Activated T-helper 2 cell treated with anti-CD3 and anti-CD28 coated beads, Interferon-gamma antibody, Interleukin-2, Interleukin-4, amounts not matched to agents 10 μg/mL and 5 μg/mL and 100 μg/mL, durations not matched to agents 14 hours and 24 hours and 36 hours (primary cell): ENCODE measurements around the gene LHFPL3. TPM values are rescaled to one million over a fixed set of nuclear protein-coding genes. Genes with fewer than 3 reads are reported as not detected.

Source experiments
- DNase-seq: peaks from one replicate; pipeline ENCODE4 v3.0.0; 2021; ENCODE audit warnings: low spot score
- H3K27ac Mint-ChIP-seq: one replicate; pipeline ENCODE4 v1.8.0; 2021; ENCODE audit warnings: mixed read lengths
- H3K27me3 Mint-ChIP-seq: one replicate; pipeline ENCODE4 v1.8.0; 2021; ENCODE audit warnings: low read depth, mixed read lengths
- H3K36me3 Mint-ChIP-seq: one replicate; pipeline ENCODE4 v1.8.0; 2021; ENCODE audit warnings: low read depth, mixed read lengths
- H3K4me1 Mint-ChIP-seq: one replicate; pipeline ENCODE4 v1.8.0; 2021; ENCODE audit warnings: low read depth, mixed read lengths
- H3K4me3 Mint-ChIP-seq: one replicate; pipeline ENCODE4 v1.8.0; 2021; ENCODE audit warnings: low read depth, mild to moderate bottlenecking, moderate library complexity, mixed read lengths
- H3K9me3 Mint-ChIP-seq: one replicate; pipeline ENCODE4 v1.8.0; 2021; ENCODE audit warnings: mixed read lengths
- intact Hi-C: fragments of 100-400 bp; cut with micrococcal nuclease; formaldehyde crosslinking; loops from one replicate; pipeline ENCODE4 v1.15.1; 2023
- total RNA-seq: library from RNA; stranded (reverse); gene quantifications from 2 replicates; pipeline ENCODE4 v1.2.3, GENCODE V29; 2022

Gene LHFPL3
- total RNA-seq, 1 donor from 2014 or later: not detected

DNA sequence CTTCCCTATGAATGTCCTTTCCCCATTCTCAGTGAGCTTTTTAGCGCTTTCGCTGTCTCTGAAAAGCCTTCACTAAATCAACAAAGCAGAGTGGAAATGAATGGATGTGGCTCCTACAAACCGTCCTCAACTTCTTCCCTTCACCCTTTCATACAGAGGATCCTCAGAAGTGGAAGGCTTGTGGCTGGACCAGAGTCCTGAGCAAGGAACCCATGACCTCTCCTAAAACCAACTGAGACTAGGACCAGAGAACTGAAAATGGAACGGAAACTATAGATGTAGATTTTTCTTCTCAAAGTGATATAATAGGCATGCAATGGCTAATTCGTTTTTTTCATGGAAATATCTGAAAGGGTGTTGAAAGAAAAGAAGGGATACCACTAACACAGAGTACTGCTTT lies 122.5 kb downstream of the LHFPL3 start:
- Mint-ChIP-seq H3K36me3 (no peaks in the 10 kb centered on the region), H3K27ac (no peak overlapping the region), H3K4me3 (no peak overlapping the region), H3K9me3 (no peaks in the 10 kb centered on the region), H3K4me1 (no peaks in the 10 kb centered on the region), H3K27me3 (no peaks in the 10 kb centered on the region)
- intact Hi-C loops: no loop called here
- DNase-seq: no peak

- H3K4me1 Mint-ChIP-seq: no peaks in the 10 kb centered on the region
- no peak overlapping the region for H3K4me3 Mint-ChIP-seq
- H3K36me3 Mint-ChIP-seq: no peaks in the 10 kb centered on the region
- H3K27me3 Mint-ChIP-seq: no peaks in the 10 kb centered on the region
- H3K27ac Mint-ChIP-seq: no peak overlapping the region
- intact Hi-C loops: no loop called here
- no peaks in the 10 kb centered on the region for H3K9me3 Mint-ChIP-seq
- DNase-seq: no peak
These were observed 124.8 kb downstream of the LHFPL3 start for GRCh38 chr7:104453190-104453589.

DNA sequence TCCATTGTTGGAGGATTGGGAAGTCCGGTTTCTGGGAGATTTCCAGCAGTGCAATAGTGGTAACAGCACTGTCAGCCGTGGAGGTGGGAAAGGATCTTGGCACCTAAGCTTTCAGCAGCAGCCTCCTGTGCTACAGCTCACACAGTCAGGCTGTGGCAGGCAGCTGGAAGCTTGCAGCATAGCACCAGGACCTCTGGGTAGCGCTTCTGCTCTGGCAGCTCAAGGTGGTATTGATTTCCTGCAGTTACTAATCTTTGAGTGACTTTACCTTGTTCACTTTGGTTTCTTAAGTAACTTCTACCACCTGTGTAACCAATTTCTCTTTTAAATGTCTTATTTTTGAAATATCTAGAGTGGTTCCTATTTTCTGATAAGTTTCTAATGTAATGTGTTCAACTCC lies 130.5 kb downstream of the LHFPL3 start:
- Mint-ChIP-seq H3K27ac (no peak overlapping the region), H3K4me3 (no peak overlapping the region), H3K4me1 (no peaks in the 10 kb centered on the region), H3K27me3 (no peaks in the 10 kb centered on the region), H3K9me3 (peaks cover 17% of the 10 kb centered on the region), H3K36me3 (no peaks in the 10 kb centered on the region)
- no peak for DNase-seq
- intact Hi-C loops: no loop called here

DNA sequence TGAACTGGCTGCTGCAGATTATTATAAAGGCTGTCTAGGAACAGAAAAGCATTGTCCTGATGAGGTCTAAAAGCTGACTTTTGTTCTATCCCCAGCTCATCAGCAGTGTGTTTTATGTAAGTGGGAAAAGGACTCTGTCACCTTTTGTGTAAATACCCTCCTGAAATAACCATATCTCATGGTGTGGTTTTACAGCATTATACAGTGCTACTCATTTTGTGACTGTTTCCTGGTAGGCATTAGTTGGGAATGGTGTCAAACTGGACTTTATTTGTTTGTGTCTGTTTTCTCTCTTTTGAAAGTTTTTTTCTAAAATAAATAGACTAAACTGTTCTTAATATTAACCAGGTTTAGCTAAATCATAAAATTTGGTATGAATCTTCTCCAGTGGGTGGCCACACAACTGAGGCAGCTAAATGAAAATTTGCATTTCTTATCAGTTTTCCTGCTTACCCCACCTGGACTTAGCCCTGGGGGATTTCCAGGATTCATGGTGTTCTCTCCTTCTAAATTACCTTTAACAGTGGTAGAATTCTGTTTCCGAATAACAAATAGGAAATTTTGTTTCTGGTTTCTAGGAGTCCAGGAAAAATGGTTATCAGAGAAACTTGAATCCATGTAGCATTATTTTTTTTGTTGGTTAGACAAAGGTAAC lies 140.9 kb downstream of the LHFPL3 start:
- H3K36me3 Mint-ChIP-seq: no peaks in the 10 kb centered on the region
- no peak overlapping the region for H3K4me3 Mint-ChIP-seq
- intact Hi-C loops: no loop called here
- H3K9me3 Mint-ChIP-seq: no peaks in the 10 kb centered on the region
- no peak overlapping the region for H3K27ac Mint-ChIP-seq
- no peaks in the 10 kb centered on the region for H3K27me3 Mint-ChIP-seq
- DNase-seq: no peak
- no peaks in the 10 kb centered on the region for H3K4me1 Mint-ChIP-seq

- Mint-ChIP-seq H3K4me1 (no peaks in the 10 kb centered on the region), H3K9me3 (no peaks in the 10 kb centered on the region), H3K36me3 (no peaks in the 10 kb centered on the region), H3K27ac (no peak overlapping the region), H3K27me3 (no peaks in the 10 kb centered on the region), H3K4me3 (no peak overlapping the region)
- DNase-seq: no peak
- intact Hi-C loops: no loop called here
These were observed 152.1 kb downstream of the LHFPL3 start for GRCh38 chr7:104480529-104480928.

DNA sequence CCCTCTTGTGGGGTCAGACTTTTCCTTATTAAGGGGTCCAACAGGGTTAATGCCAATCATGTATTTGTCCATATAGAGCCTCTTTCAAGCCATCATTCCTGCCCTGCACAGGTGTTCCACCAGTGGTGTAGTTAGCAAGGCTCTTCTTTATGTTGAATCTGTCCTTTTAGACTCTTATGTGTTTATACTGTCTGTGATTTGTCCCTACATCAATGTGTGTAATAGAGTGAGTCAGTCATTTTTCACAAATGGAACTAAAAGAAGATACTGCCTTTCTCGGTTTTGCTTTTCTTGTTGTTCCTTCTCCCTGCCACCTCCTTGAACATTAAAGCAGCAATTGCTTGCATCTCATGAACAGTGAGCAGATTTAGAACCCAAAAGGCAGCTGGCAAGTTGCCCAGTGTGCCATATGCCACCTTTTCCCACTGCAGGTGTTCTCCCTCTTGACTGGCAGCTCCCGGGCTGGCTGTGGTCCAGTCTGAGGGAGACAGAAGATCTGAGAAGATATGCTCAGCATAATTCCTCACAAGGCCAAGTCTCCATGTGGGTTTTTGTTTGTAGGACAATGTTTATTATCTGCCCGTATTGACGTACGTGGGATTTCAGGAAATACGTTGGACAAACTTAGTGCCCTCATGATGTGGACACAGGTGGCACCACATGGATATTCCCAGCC lies 154.1 kb downstream of the LHFPL3 start:
- Mint-ChIP-seq H3K27ac (no peak overlapping the region), H3K4me3 (no peak overlapping the region), H3K36me3 (no peaks in the 10 kb centered on the region), H3K27me3 (peaks cover 2% of the 10 kb centered on the region), H3K9me3 (no peaks in the 10 kb centered on the region), H3K4me1 (no peaks in the 10 kb centered on the region)
- intact Hi-C loops: no loop called here
- DNase-seq: no peak

GRCh38 chr7:104486931-104487330 lies 158.5 kb downstream of the LHFPL3 start:
- Mint-ChIP-seq H3K9me3 (no peaks in the 10 kb centered on the region), H3K36me3 (no peaks in the 10 kb centered on the region), H3K27me3 (peaks cover 2% of the 10 kb centered on the region), H3K4me3 (no peak overlapping the region), H3K27ac (no peak overlapping the region), H3K4me1 (no peaks in the 10 kb centered on the region)
- no peak for DNase-seq
- intact Hi-C loops: no loop called here

DNA sequence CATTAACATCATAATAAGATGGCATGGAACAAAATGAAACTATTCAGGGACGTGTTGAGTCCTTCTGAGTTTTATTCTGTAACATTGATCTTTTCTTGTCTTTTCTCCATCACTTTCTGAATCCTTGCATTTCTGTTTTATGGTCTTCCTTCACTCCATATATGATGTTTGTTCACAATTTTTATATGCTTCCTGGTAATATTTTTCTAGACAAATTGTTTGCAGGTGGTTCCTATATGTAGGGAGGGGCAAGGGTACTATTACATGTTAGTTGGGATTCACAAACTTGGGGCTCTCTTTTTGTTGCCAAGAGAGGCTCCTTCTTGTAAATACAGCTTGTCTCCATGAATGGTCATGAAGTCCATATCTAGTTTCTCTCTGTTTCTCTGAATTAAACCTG lies 159.2 kb downstream of the LHFPL3 start:
- intact Hi-C loops: no loop called here
- no peak for DNase-seq

GRCh38 chr7:104497379-104497967 lies 169.1 kb downstream of the LHFPL3 start:
- no peaks in the 10 kb centered on the region for H3K27me3 Mint-ChIP-seq
- DNase-seq: no peak
- H3K36me3 Mint-ChIP-seq: no peaks in the 10 kb centered on the region
- H3K4me3 Mint-ChIP-seq: no peak overlapping the region
- intact Hi-C loops: no loop called here
- H3K27ac Mint-ChIP-seq: no peak overlapping the region
- no peaks in the 10 kb centered on the region for H3K9me3 Mint-ChIP-seq
- H3K4me1 Mint-ChIP-seq: no peaks in the 10 kb centered on the region

More for the DNA sequence above, 159.2 kb downstream of the LHFPL3 start:
- Mint-ChIP-seq H3K27ac (no peak overlapping the region), H3K4me1 (no peaks in the 10 kb centered on the region), H3K9me3 (no peaks in the 10 kb centered on the region), H3K27me3 (peaks cover 2% of the 10 kb centered on the region), H3K36me3 (no peaks in the 10 kb centered on the region), H3K4me3 (no peak overlapping the region)

GRCh38 chr7:104499975-104500374 lies 171.6 kb downstream of the LHFPL3 start:
- H3K27ac Mint-ChIP-seq: no peak overlapping the region
- no peaks in the 10 kb centered on the region for H3K36me3 Mint-ChIP-seq
- intact Hi-C loops: no loop called here
- H3K9me3 Mint-ChIP-seq: no peaks in the 10 kb centered on the region
- DNase-seq: no peak
- H3K4me3 Mint-ChIP-seq: no peak overlapping the region
- no peaks in the 10 kb centered on the region for H3K27me3 Mint-ChIP-seq
- H3K4me1 Mint-ChIP-seq: no peaks in the 10 kb centered on the region

DNA sequence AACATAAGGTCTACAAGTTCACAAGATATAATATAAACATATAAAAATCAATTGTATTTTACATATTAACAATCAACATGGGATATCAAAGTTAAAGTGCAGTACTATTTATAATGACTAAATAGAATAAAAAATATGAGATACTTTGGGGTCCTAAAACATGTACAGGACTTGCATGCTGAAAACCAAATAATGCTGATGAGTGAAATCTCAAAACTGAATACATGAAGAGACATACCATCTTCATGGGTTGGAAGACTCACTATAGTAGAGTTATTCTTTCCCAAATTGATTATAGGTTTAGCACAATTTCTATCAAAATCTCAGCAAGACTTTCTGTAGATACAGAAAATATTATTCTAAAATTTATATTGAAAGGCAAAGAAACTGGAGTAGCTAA lies 181.5 kb downstream of the LHFPL3 start:
- no peak overlapping the region for H3K4me3 Mint-ChIP-seq
- no peaks in the 10 kb centered on the region for H3K27me3 Mint-ChIP-seq
- no peaks in the 10 kb centered on the region for H3K4me1 Mint-ChIP-seq
- H3K9me3 Mint-ChIP-seq: no peaks in the 10 kb centered on the region
- no peaks in the 10 kb centered on the region for H3K36me3 Mint-ChIP-seq
- H3K27ac Mint-ChIP-seq: no peak overlapping the region
- intact Hi-C loops: no loop called here
- DNase-seq: no peak

GRCh38 chr7:104524853-104525252 lies 196.4 kb downstream of the LHFPL3 start:
- H3K4me3 Mint-ChIP-seq: no peak overlapping the region
- H3K27ac Mint-ChIP-seq: no peak overlapping the region
- intact Hi-C loops: no loop called here
- H3K27me3 Mint-ChIP-seq: no peaks in the 10 kb centered on the region
- H3K36me3 Mint-ChIP-seq: no peaks in the 10 kb centered on the region
- no peaks in the 10 kb centered on the region for H3K4me1 Mint-ChIP-seq
- DNase-seq: no peak
- no peaks in the 10 kb centered on the region for H3K9me3 Mint-ChIP-seq

DNA sequence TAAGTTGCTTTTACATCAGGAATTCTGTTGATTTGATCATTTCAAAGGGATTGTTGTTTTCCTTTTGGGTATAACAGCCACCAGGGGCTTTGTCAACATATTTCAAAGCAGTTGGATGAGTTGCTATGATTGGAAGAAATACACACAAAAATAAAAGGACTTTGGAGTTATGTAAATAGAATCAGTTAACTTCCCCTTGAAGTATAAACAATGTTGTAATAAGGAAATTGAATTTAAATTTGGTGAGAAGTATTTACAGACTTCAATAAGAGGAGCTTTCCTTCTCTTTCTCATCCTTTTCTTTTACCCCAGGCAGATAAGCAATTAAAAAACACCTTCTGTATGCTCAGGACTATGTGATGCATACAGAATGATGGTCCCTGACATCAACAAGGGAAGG lies 199.7 kb downstream of the LHFPL3 start:
- Mint-ChIP-seq H3K9me3 (no peaks in the 10 kb centered on the region), H3K27me3 (no peaks in the 10 kb centered on the region), H3K4me1 (no peaks in the 10 kb centered on the region), H3K36me3 (no peaks in the 10 kb centered on the region), H3K27ac (no peak overlapping the region), H3K4me3 (no peak overlapping the region)
- no peak for DNase-seq
- intact Hi-C loops: no loop called here
